Large intestine (tissue), 12 donors: ENCODE measurements around the gene L3HYPDH. TPM values are rescaled to one million over a fixed set of nuclear protein-coding genes. Genes with fewer than 3 reads are reported as not detected.

Experiments
- DNase-seq, 2 donors: peaks; one replicate each; pipeline versions ENCODE4 v3.0.0 to v3.0.0-alpha.2; 2013
- H3K27ac ChIP-seq: one replicate; pipeline ENCODE4 v1.5.1; 2013; ENCODE audit warnings: low read length
- H3K27me3 ChIP-seq: 2 replicates; pipeline ENCODE4 v1.6.1; 2013; ENCODE audit warnings: low read length; ENCODE audit not compliant: control insufficient read depth, insufficient read depth
- H3K36me3 ChIP-seq: 2 replicates; pipeline ENCODE4 v1.6.1; 2013; ENCODE audit warnings: low read length; ENCODE audit not compliant: control insufficient read depth, insufficient read depth
- H3K4me1 ChIP-seq: one replicate; pipeline ENCODE4 v1.6.1; 2013; ENCODE audit warnings: low read length; ENCODE audit not compliant: control insufficient read depth, insufficient read depth
- H3K4me3 ChIP-seq: one replicate; pipeline ENCODE4 v1.5.1; 2013; ENCODE audit warnings: low read length
- H3K9me3 ChIP-seq: one replicate; pipeline ENCODE4 v1.6.1; 2013; ENCODE audit warnings: mild to moderate bottlenecking, low read depth, low read length, moderate library complexity; ENCODE audit not compliant: control insufficient read depth
- WGBS: methylation state at CpG from one replicate; pipeline ENCODE4 v1.1.5; 2013; ENCODE audit warnings: low lambda C conversion rate; ENCODE audit not compliant: insufficient coverage; 5-methylcytosine and 5-hydroxymethylcytosine counted together
- long read RNA-seq, 11 donors: transcript quantifications; one replicate each; lab custom pipeline, GENCODE V29; 2026
- polyA plus RNA-seq: library from polyadenylated mRNA; unstranded; fragments of 120-200 nt; gene quantifications from one replicate; pipeline ENCODE4 v1.2.1, GENCODE V29; 2013

Gene L3HYPDH
- polyA plus RNA-seq = 45.4 TPM
- long read RNA-seq, donor 1, partial matches to known transcripts = 0 of 5 reads
- long read RNA-seq, donor 1, other reads (novel, unspliced or antisense) = 0 of 5 reads
- long read RNA-seq, donor 2, partial matches to known transcripts = 0 of 2 reads
- long read RNA-seq, donor 2, other reads (novel, unspliced or antisense) = 0 of 2 reads
- long read RNA-seq, donor 3 = 0 reads
- long read RNA-seq, donor 4, partial matches to known transcripts = 0 of 2 reads
- long read RNA-seq, donor 4, other reads (novel, unspliced or antisense) = 0 of 2 reads
- long read RNA-seq, donor 5, partial matches to known transcripts = 0 of 4 reads
- long read RNA-seq, donor 5, other reads (novel, unspliced or antisense) = 0 of 4 reads
- long read RNA-seq, donor 6, partial matches to known transcripts = 0 of 6 reads
- long read RNA-seq, donor 6, other reads (novel, unspliced or antisense) = 0 of 6 reads
- long read RNA-seq, donor 7, partial matches to known transcripts = 0 of 2 reads
- long read RNA-seq, donor 7, other reads (novel, unspliced or antisense) = 0 of 2 reads
- long read RNA-seq, donor 8, partial matches to known transcripts = 23 of 33 reads
- long read RNA-seq, donor 8, other reads (novel, unspliced or antisense) = 0 of 33 reads
- long read RNA-seq, donor 9, partial matches to known transcripts = 0 of 4 reads
- long read RNA-seq, donor 9, other reads (novel, unspliced or antisense) = 0 of 4 reads
- long read RNA-seq, donor 10, partial matches to known transcripts = 0 of 4 reads
- long read RNA-seq, donor 10, other reads (novel, unspliced or antisense) = 0 of 4 reads
- long read RNA-seq, donor 11, partial matches to known transcripts = 0 of 5 reads
- long read RNA-seq, donor 11, other reads (novel, unspliced or antisense) = 0 of 5 reads

- DNase-seq = peak; percentile 95 to 97
- no CpG with 5 or more reads among the region's 92 CpGs for WGBS
- Histone ChIP-seq H3K9me3 (no peaks in the 10 kb centered on the region), H3K4me1 (peaks cover 34% of the 10 kb centered on the region), H3K36me3 (peaks cover 8% of the 10 kb centered on the region), H3K27me3 (no peaks in the 10 kb centered on the region), H3K4me3 (peak within 1 kb of the TSS; percentile 95), H3K27ac (peak within 1 kb of the TSS; percentile 94)
Observed at GRCh38 chr14:59483819-59484638, at the start of gene L3HYPDH, which contains the start of gene JKAMP. TSS of gene L3HYPDH (minus strand) at chr14:59484408. CDS start at chr14:59484316, 92 bp downstream. TSS of gene JKAMP (plus strand) at chr14:59484517. CDS start at chr14:59484590, 73 bp downstream.

GRCh38 chr14:59532419-59532818 is 48.2 kb upstream of the L3HYPDH start:
- WGBS = no CpG with 5 or more reads among the region's 1 CpG
- no peaks in the 10 kb centered on the region for H3K9me3 ChIP-seq
- peaks cover 11% of the 10 kb centered on the region for H3K4me1 ChIP-seq
- H3K4me3 ChIP-seq = no peak overlapping the region
- no peak overlapping the region for H3K27ac ChIP-seq
- no peak for DNase-seq
- peaks cover 3% of the 10 kb centered on the region for H3K36me3 ChIP-seq
- H3K27me3 ChIP-seq = no peaks in the 10 kb centered on the region

GRCh38 chr14:59530349-59530748 is 46.1 kb upstream of the L3HYPDH start:
- no peaks in the 10 kb centered on the region for H3K27me3 ChIP-seq
- no peak overlapping the region for H3K4me3 ChIP-seq
- H3K27ac ChIP-seq = no peak overlapping the region
- H3K36me3 ChIP-seq = peaks cover 2% of the 10 kb centered on the region
- no peak for DNase-seq
- H3K4me1 ChIP-seq = peaks cover 11% of the 10 kb centered on the region
- H3K9me3 ChIP-seq = no peaks in the 10 kb centered on the region

GRCh38 chr14:59529189-59529588 is 45.0 kb upstream of the L3HYPDH start:
- Histone ChIP-seq H3K9me3 (no peaks in the 10 kb centered on the region), H3K4me3 (no peak overlapping the region), H3K36me3 (no peaks in the 10 kb centered on the region), H3K27ac (peak overlapping the region; percentile 66), H3K4me1 (peaks cover 11% of the 10 kb centered on the region), H3K27me3 (no peaks in the 10 kb centered on the region)
- 40% methylated on average over 1 of the region's 2 CpGs for WGBS
- DNase-seq = peak; percentile 68 to 78

- H3K4me3 ChIP-seq = no peak overlapping the region
- H3K27me3 ChIP-seq = no peaks in the 10 kb centered on the region
- no peak for DNase-seq
- H3K36me3 ChIP-seq = no peaks in the 10 kb centered on the region
- H3K27ac ChIP-seq = no peak overlapping the region
- no peaks in the 10 kb centered on the region for H3K9me3 ChIP-seq
- WGBS = 83% methylated on average over 3 of the region's 3 CpGs
- H3K4me1 ChIP-seq = no peaks in the 10 kb centered on the region
Observed at GRCh38 chr14:59520224-59520623, 36.0 kb upstream of the L3HYPDH start.

GRCh38 chr14:59511916-59512575 is 27.8 kb upstream of the L3HYPDH start:
- Histone ChIP-seq H3K9me3 (no peaks in the 10 kb centered on the region), H3K27ac (peak overlapping the region; percentile 87), H3K36me3 (no peaks in the 10 kb centered on the region), H3K27me3 (no peaks in the 10 kb centered on the region), H3K4me1 (peaks cover 26% of the 10 kb centered on the region), H3K4me3 (no peak overlapping the region)
- peak; percentile 77 to 87 for DNase-seq
- WGBS = no CpG with 5 or more reads among the region's 4 CpGs

- H3K27ac ChIP-seq = peak overlapping the region; percentile 87
- H3K9me3 ChIP-seq = no peaks in the 10 kb centered on the region
- no peak overlapping the region for H3K4me3 ChIP-seq
- no peaks in the 10 kb centered on the region for H3K27me3 ChIP-seq
- no CpG with 5 or more reads among the region's 3 CpGs for WGBS
- peaks cover 28% of the 10 kb centered on the region for H3K4me1 ChIP-seq
- peak; percentile 63 to 71 for DNase-seq
- no peaks in the 10 kb centered on the region for H3K36me3 ChIP-seq
Observed at GRCh38 chr14:59510966-59511365, 26.8 kb upstream of the L3HYPDH start.

- H3K9me3 ChIP-seq = no peaks in the 10 kb centered on the region
- H3K27me3 ChIP-seq = no peaks in the 10 kb centered on the region
- no peak overlapping the region for H3K27ac ChIP-seq
- H3K4me3 ChIP-seq = no peak overlapping the region
- no peaks in the 10 kb centered on the region for H3K36me3 ChIP-seq
- no CpG with 5 or more reads among the region's 2 CpGs for WGBS
- peaks cover 28% of the 10 kb centered on the region for H3K4me1 ChIP-seq
- DNase-seq = no peak
Observed at GRCh38 chr14:59510001-59510400, 25.8 kb upstream of the L3HYPDH start.

GRCh38 chr14:59509101-59509500 is 24.9 kb upstream of the L3HYPDH start:
- no peak overlapping the region for H3K27ac ChIP-seq
- no peaks in the 10 kb centered on the region for H3K36me3 ChIP-seq
- no peaks in the 10 kb centered on the region for H3K27me3 ChIP-seq
- no peak for DNase-seq
- no CpG with 5 or more reads among the region's 3 CpGs for whole genome bisulfite sequencing
- H3K4me3 ChIP-seq = no peak overlapping the region
- H3K9me3 ChIP-seq = no peaks in the 10 kb centered on the region
- peaks cover 28% of the 10 kb centered on the region for H3K4me1 ChIP-seq
